Left ventricle myocardium inferior (tissue), 1 donor: Measurements from ENCODE around the gene PALLD. TPM values are rescaled to one million over a fixed set of nuclear protein-coding genes. Genes with fewer than 3 reads are reported as not detected.

Experiments
- DNase-seq: peaks from one replicate; pipeline ENCODE4 v3.0.0-alpha.2; 2020
- H3K27ac ChIP-seq: fragments of 200-600 bp; replicated peaks from 2 replicates; pipeline ENCODE4 v1.8.0; 2021
- H3K27me3 ChIP-seq: fragments of 200-600 bp; 2 replicates; pipeline ENCODE4 v1.8.0; 2021; ENCODE audit warnings: low read depth
- H3K36me3 ChIP-seq: fragments of 200-600 bp; 2 replicates; pipeline ENCODE4 v1.8.0; 2021
- H3K4me1 ChIP-seq: fragments of 200-600 bp; 2 replicates; pipeline ENCODE4 v1.8.0; 2021
- H3K4me3 ChIP-seq: fragments of 200-600 bp; 2 replicates; pipeline ENCODE4 v1.8.0; 2021; ENCODE audit warnings: mild to moderate bottlenecking, moderate library complexity
- H3K9me3 ChIP-seq: fragments of 200-600 bp; replicated peaks from 2 replicates; pipeline ENCODE4 v1.8.0; 2021
- CTCF ChIP-seq: fragments of 200-600 bp; IDR thresholded peaks from 2 replicates; pipeline ENCODE4 v1.8.0; 2021; ENCODE audit warnings: antibody characterized with exemption, mild to moderate bottlenecking, borderline replicate concordance
- intact Hi-C: fragments of 100-400 bp; cut with micrococcal nuclease; formaldehyde crosslinking; loops from one replicate; pipeline ENCODE4 v1.11.0; 2022
- total RNA-seq: library from RNA; stranded (reverse); fragmentation: NEBNext Ultra II Directional; extraction: Animal tissue kit (Norgen Biotek cat#: 25700); gene quantifications from one replicate; pipeline ENCODE4 v1.2.1, GENCODE V29; 2021
- donor health status: DM: no; HTN: yes; CAD: no; lungs with severe emphysema.

The PALLD gene
- total RNA-seq, 1 donor from 2014 or later = 871 TPM

GRCh38 chr4:168534535-168534934 is 37.7 kb downstream of the PALLD start:
- Histone ChIP-seq H3K4me3 (no peak overlapping the region), H3K4me1 (peaks cover 54% of the 10 kb centered on the region), H3K27me3 (no peaks in the 10 kb centered on the region)

GRCh38 chr4:168535689-168536088 is 38.8 kb downstream of the PALLD start:
- intact Hi-C loops = no loop called here
- H3K27me3 ChIP-seq = no peaks in the 10 kb centered on the region
- TF ChIP-seq CTCF = no peak
- no peak for DNase-seq
- H3K9me3 ChIP-seq = no peaks in the 10 kb centered on the region
- no peak overlapping the region for H3K4me3 ChIP-seq
- peak overlapping the region; percentile 21 for H3K27ac ChIP-seq
- peaks cover 54% of the 10 kb centered on the region for H3K4me1 ChIP-seq
- no peaks in the 10 kb centered on the region for H3K36me3 ChIP-seq

More at GRCh38 chr4:168534535-168534934, 37.7 kb downstream of the PALLD start:
- Histone ChIP-seq H3K9me3 (no peaks in the 10 kb centered on the region), H3K27ac (no peak overlapping the region), H3K36me3 (no peaks in the 10 kb centered on the region)
- no peak for TF ChIP-seq CTCF
- intact Hi-C loops = no loop called here
- DNase-seq = no peak

GRCh38 chr4:168536448-168536847 is 39.6 kb downstream of the PALLD start:
- DNase-seq = no peak
- Histone ChIP-seq H3K9me3 (no peaks in the 10 kb centered on the region), H3K36me3 (no peaks in the 10 kb centered on the region), H3K27me3 (no peaks in the 10 kb centered on the region), H3K27ac (peak overlapping the region; percentile 21), H3K4me3 (no peak overlapping the region), H3K4me1 (peaks cover 51% of the 10 kb centered on the region)
- no peak for TF ChIP-seq CTCF
- intact Hi-C loops = no loop called here

GRCh38 chr4:168537086-168537485 is 40.2 kb downstream of the PALLD start:
- Histone ChIP-seq H3K4me1 (peaks cover 44% of the 10 kb centered on the region), H3K9me3 (no peaks in the 10 kb centered on the region), H3K27me3 (no peaks in the 10 kb centered on the region), H3K36me3 (no peaks in the 10 kb centered on the region), H3K27ac (no peak overlapping the region), H3K4me3 (no peak overlapping the region)
- intact Hi-C loops = no loop called here
- no peak for DNase-seq
- TF ChIP-seq CTCF = no peak

GRCh38 chr4:168537571-168537970 is 40.7 kb downstream of the PALLD start:
- Histone ChIP-seq H3K27me3 (no peaks in the 10 kb centered on the region), H3K27ac (no peak overlapping the region), H3K4me1 (peaks cover 41% of the 10 kb centered on the region), H3K4me3 (no peak overlapping the region), H3K9me3 (no peaks in the 10 kb centered on the region), H3K36me3 (no peaks in the 10 kb centered on the region)
- TF ChIP-seq CTCF = no peak
- intact Hi-C loops = no loop called here
- no peak for DNase-seq

- Histone ChIP-seq H3K27me3 (no peaks in the 10 kb centered on the region), H3K9me3 (no peaks in the 10 kb centered on the region), H3K36me3 (no peaks in the 10 kb centered on the region), H3K27ac (no peak overlapping the region), H3K4me3 (no peak overlapping the region), H3K4me1 (peaks cover 41% of the 10 kb centered on the region)
- intact Hi-C loops = no loop called here
- TF ChIP-seq CTCF = no peak
- DNase-seq = no peak
Measured at GRCh38 chr4:168538632-168539031, 41.8 kb downstream of the PALLD start.
